HEK293 (cell line): ENCODE data around the gene SIGMAR1.
A peak's percentile ranks its signal among the peaks of the same experiment; 100 is the strongest.

Source experiments
- CTCF ChIP-seq: fragments of 450-650 bp; formaldehyde crosslinking; IDR thresholded peaks from 2 replicates; pipeline ENCODE4 v1.5.1; 2016; ENCODE audit warnings: missing biosample characterization, missing genetic modification characterization
- FEZF1 ChIP-seq: fragments of 450-650 bp; formaldehyde crosslinking; IDR thresholded peaks from 2 replicates; pipeline ENCODE4 v1.5.1; 2016; ENCODE audit warnings: missing biosample characterization, missing genetic modification characterization
- SETDB1 ChIP-seq: IDR thresholded peaks from one replicate; pipeline ENCODE4 v1.6.1; 2017; ENCODE audit warnings: mild to moderate bottlenecking, low read length, moderate library complexity, mixed read lengths; ENCODE audit not compliant: insufficient read length
- TRIM28 ChIP-seq: IDR thresholded peaks from 2 replicates; pipeline ENCODE4 v1.6.1; 2011; ENCODE audit warnings: low read length, control low read depth, borderline replicate concordance
- YY1 ChIP-seq: fragments of 450-650 bp; formaldehyde crosslinking; IDR thresholded peaks from 2 replicates; pipeline ENCODE4 v1.5.1; 2018; ENCODE audit warnings: missing biosample characterization, missing genetic modification characterization
- ZBTB21 ChIP-seq: fragments of 450-650 bp; formaldehyde crosslinking; IDR thresholded peaks from 2 replicates; pipeline ENCODE4 v1.5.1; 2017; ENCODE audit warnings: missing biosample characterization, missing genetic modification characterization
- ZFP69B ChIP-seq: fragments of 450-650 bp; formaldehyde crosslinking; IDR thresholded peaks from 2 replicates; pipeline ENCODE4 v1.5.1; 2016; ENCODE audit warnings: missing biosample characterization, missing genetic modification characterization
- ZNF114 ChIP-seq: fragments of 450-650 bp; formaldehyde crosslinking; IDR thresholded peaks from 2 replicates; pipeline ENCODE4 v1.5.0; 2017; ENCODE audit warnings: missing biosample characterization, missing genetic modification characterization
- ZNF350 ChIP-seq: fragments of 450-650 bp; formaldehyde crosslinking; IDR thresholded peaks from 2 replicates; pipeline ENCODE4 v1.5.0; 2017; ENCODE audit warnings: missing biosample characterization, mild to moderate bottlenecking, missing genetic modification characterization
- ZNF449 ChIP-seq: fragments of 450-650 bp; formaldehyde crosslinking; IDR thresholded peaks from 2 replicates; pipeline ENCODE4 v1.5.1; 2017; ENCODE audit warnings: missing biosample characterization, mild to moderate bottlenecking, missing genetic modification characterization, moderate library complexity
- ZNF561 ChIP-seq: fragments of 450-650 bp; IDR thresholded peaks from 2 replicates; pipeline ENCODE4 v1.5.1; 2018; ENCODE audit warnings: missing biosample characterization, missing genetic modification characterization, borderline replicate concordance
- ZNF670 ChIP-seq: fragments of 450-650 bp; formaldehyde crosslinking; IDR thresholded peaks from 2 replicates; pipeline ENCODE4 v1.5.1; 2016; ENCODE audit warnings: missing biosample characterization, missing genetic modification characterization, low read depth
- ZSCAN16 ChIP-seq: fragments of 450-650 bp; formaldehyde crosslinking; IDR thresholded peaks from 2 replicates; pipeline ENCODE4 v1.5.1; 2016; ENCODE audit warnings: missing biosample characterization, missing genetic modification characterization
- ZSCAN23 ChIP-seq: fragments of 450-650 bp; formaldehyde crosslinking; IDR thresholded peaks from 2 replicates; pipeline ENCODE4 v1.5.1; 2016; ENCODE audit warnings: missing biosample characterization, missing genetic modification characterization

GRCh38 chr9:34637356-34638137 is at the start of gene SIGMAR1:
- TF ChIP-seq CTCF (tag by site-specific recombination) (peak; percentile 20; the same call in 1 of the 2 replicates), ZSCAN16 (tag by site-specific recombination) (no peak), ZSCAN23 (tag by site-specific recombination) (no peak), ZNF670 (no peak), ZBTB21 (tag by site-specific recombination) (no peak), ZNF114 (tag by site-specific recombination) (no peak), FEZF1 (tag by site-specific recombination) (no peak), YY1 (tag by site-specific recombination) (no peak), TRIM28 (peak; percentile 56; the same call in 1 of the 2 replicates), SETDB1 (no peak), ZNF561 (peak; percentile 51; the same call in 1 of the 2 replicates), ZFP69B (no peak), ZNF449 (tag by site-specific recombination) (no peak), ZNF350 (tag by site-specific recombination) (no peak)
